DND-41 (cell line): ENCODE results near the gene PHIP.

ENCODE experiments used
- ATAC-seq: fragments of 200-7000 bp; cut with Tn5 transposase; 3 replicates; pipeline ENCODE4 v1.9.1; 2021; ENCODE audit warnings: low read depth; ENCODE audit not compliant: insufficient read depth
- DNase-seq: peaks from one replicate; pipeline ENCODE4 v3.0.0-alpha.2; 2020
- H2AFZ ChIP-seq: 2 replicates; pipeline ENCODE4 v1.6.0; 2012; ENCODE audit warnings: low read depth, low read length
- H3K27ac ChIP-seq: 2 replicates; pipeline ENCODE4 v1.5.1; 2012; ENCODE audit warnings: low read length, inconsistent platforms
- H3K27me3 ChIP-seq: fragments of 200-600 bp; sonication (generic); 2 replicates; pipeline ENCODE4 v1.6.0; 2012; ENCODE audit warnings: low read length, mild to moderate bottlenecking, inconsistent platforms; ENCODE audit not compliant: insufficient read depth, poor library complexity
- H3K36me3 ChIP-seq: 2 replicates; pipeline ENCODE4 v1.5.1; 2012; ENCODE audit warnings: low read length, inconsistent platforms; ENCODE audit not compliant: insufficient read depth
- H3K4me1 ChIP-seq: 2 replicates; pipeline ENCODE4 v1.5.1; 2012; ENCODE audit warnings: mild to moderate bottlenecking, low read length; ENCODE audit not compliant: insufficient read depth
- H3K4me2 ChIP-seq: 2 replicates; pipeline ENCODE4 v1.6.0; 2012; ENCODE audit warnings: mild to moderate bottlenecking, moderate library complexity, low read length, inconsistent platforms; ENCODE audit not compliant: insufficient read depth
- H3K4me3 ChIP-seq, 2 experiments: fragments of 200-600 bp in 1 of 2; shearing (Covaris generic) in 1 of 2; 2 replicates each; pipeline ENCODE4 v1.5.1; 2012 to 2016; ENCODE audit warnings: inconsistent platforms in 2 of 2, low read length in 2 of 2, mild to moderate bottlenecking in 2 of 2, low read depth in 1 of 2, moderate library complexity in 1 of 2
- H3K79me2 ChIP-seq: 2 replicates; pipeline ENCODE4 v1.6.0; 2012; ENCODE audit warnings: low read length, inconsistent platforms; ENCODE audit not compliant: insufficient read depth
- H3K9ac ChIP-seq: 2 replicates; pipeline ENCODE4 v1.6.0; 2012; ENCODE audit warnings: low read depth, mild to moderate bottlenecking, inconsistent platforms, low read length, moderate library complexity
- H3K9me3 ChIP-seq: 2 replicates; pipeline ENCODE4 v1.5.1; 2012; ENCODE audit warnings: low read length, moderate library complexity, mild to moderate bottlenecking, inconsistent platforms; ENCODE audit not compliant: insufficient read depth, severe bottlenecking
- H4K20me1 ChIP-seq: 2 replicates; pipeline ENCODE4 v1.6.0; 2012; ENCODE audit warnings: low read length; ENCODE audit not compliant: insufficient read depth
- CTCF ChIP-seq: IDR thresholded peaks from 2 replicates; pipeline ENCODE4 v1.5.1; 2012; ENCODE audit warnings: borderline replicate concordance, low read length, moderate library complexity, mild to moderate bottlenecking; ENCODE audit not compliant: poor library complexity, severe bottlenecking; ENCODE audit errors: extremely low read depth
- EZH2 ChIP-seq: IDR thresholded peaks from 3 replicates; pipeline ENCODE4 v1.6.1; 2012; ENCODE audit warnings: borderline replicate concordance, low read depth, mild to moderate bottlenecking, moderate library complexity, low read length, inconsistent platforms; ENCODE audit not compliant: severe bottlenecking

Gene PHIP

GRCh38 chr6:79081663-79082062 lies 3.6 kb upstream of the PHIP start:
- Histone ChIP-seq H3K9me3 (no peaks in the 10 kb centered on the region), H3K9ac (no peak overlapping the region), H3K27ac (no peak overlapping the region), H2AFZ (no peak overlapping the region), H3K4me1 (peaks cover 11% of the 10 kb centered on the region), H3K36me3 (no peaks in the 10 kb centered on the region; the same call in 1 of the 2 replicates), H3K4me2 (no peak overlapping the region), H3K4me3 (peak overlapping the region in 1 of 2 experiments; percentile 7; a peak in 1 of 4 replicates), H3K27me3 (no peaks in the 10 kb centered on the region), H3K79me2 (peaks cover 16% of the 10 kb centered on the region), H4K20me1 (no peaks in the 10 kb centered on the region)
- DNase-seq (no peak), ATAC-seq (no peak)
- no peak for TF ChIP-seq EZH2
- no peak for TF ChIP-seq CTCF

- TF ChIP-seq CTCF (no peak), EZH2 (no peak)
- Histone ChIP-seq H3K4me2 (peak overlapping the region; percentile 59), H2AFZ (peak overlapping the region; percentile 96), H3K4me3 (peak overlapping the region; percentile 42 to 84), H4K20me1 (peaks cover 5% of the 10 kb centered on the region; the same call in 1 of the 2 replicates), H3K27me3 (no peaks in the 10 kb centered on the region), H3K9ac (peak overlapping the region; percentile 96), H3K27ac (peak overlapping the region; percentile 100), H3K9me3 (no peaks in the 10 kb centered on the region), H3K4me1 (peaks cover 29% of the 10 kb centered on the region), H3K79me2 (peaks cover 37% of the 10 kb centered on the region), H3K36me3 (peaks cover 7% of the 10 kb centered on the region)
- ATAC-seq (no peak), DNase-seq (no peak)
Observed at GRCh38 chr6:79079561-79080041, 1.5 kb upstream of the PHIP start.

DNA sequence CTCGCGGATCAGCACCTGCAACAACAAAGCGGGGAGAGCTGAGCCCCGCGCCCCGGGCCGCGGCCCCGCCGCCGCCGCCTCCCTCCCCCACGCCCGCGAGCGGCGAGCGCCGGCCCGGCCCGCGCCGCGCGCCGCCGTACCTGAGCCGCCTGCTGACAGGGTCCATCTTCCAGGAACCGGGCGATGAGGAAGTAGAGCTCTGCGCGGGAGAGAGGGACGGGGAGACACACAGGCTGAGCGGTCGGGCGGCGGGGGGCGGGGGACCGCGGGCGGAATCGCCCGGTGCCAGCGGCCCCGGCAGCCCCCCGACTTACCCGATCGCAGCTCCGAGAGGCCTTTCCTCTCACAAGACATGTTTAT lies 359 bp downstream of the PHIP start:
- Histone ChIP-seq H2AFZ (peak overlapping the region; percentile 85), H3K4me1 (peaks cover 48% of the 10 kb centered on the region)
- DNase-seq, result no peak

More for the DNA sequence above, 359 bp downstream of the PHIP start:
- peak overlapping the region; percentile 42 to 84 for H3K4me3 ChIP-seq
- peak overlapping the region; percentile 96 for H3K9ac ChIP-seq
- ATAC-seq, result peak; percentile 51
- no peaks in the 10 kb centered on the region for H3K27me3 ChIP-seq
- H3K9me3 ChIP-seq, result no peaks in the 10 kb centered on the region
- peak overlapping the region; percentile 100 for H3K27ac ChIP-seq
- TF ChIP-seq CTCF (no peak), EZH2 (no peak)
- H4K20me1 ChIP-seq, result peaks cover 24% of the 10 kb centered on the region; the same call in 1 of the 2 replicates
- peak overlapping the region; percentile 59 for H3K4me2 ChIP-seq
- H3K79me2 ChIP-seq, result peaks cover 56% of the 10 kb centered on the region
- H3K36me3 ChIP-seq, result peaks cover 24% of the 10 kb centered on the region
